Measurements from ENCODE around the gene PSMB7.

Gene PSMB7

DNA sequence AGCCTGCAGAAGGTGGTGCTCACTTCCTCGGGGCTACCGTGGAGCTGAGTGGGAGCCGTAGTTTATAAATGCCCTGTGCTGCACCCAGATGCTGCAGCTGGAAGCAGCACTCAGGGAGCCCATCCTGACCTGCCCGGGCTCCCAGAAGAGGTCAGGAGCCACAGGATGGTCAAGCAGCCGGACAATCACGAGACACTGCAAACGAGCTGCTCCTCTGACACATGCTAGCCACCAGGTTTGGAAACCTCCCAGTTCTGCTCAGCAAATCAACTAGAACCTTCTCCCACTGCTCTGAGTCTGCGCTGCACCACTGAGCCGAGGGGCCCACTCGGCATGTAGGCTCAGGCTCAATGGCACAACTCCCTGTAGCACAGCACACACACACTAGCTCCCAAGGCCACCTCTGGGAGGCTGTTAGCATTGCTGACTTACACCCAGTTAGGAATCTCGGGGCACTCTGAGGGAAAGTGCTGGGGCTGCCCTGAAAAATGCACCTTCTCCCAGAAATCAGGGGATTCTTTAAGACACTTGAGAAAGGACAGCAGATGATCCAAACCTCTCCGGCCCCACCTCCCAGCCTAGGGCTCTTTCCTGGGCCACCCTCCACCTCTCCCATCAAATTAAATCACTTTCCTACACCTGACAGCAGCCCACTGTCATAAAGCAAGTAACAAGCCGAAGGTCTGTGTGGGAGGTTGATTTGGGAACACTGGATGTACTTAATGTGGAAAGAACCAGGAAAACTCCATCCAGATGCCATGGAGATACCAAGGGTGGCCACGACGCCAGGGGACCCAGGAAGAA lies 59.1 kb downstream of the PSMB7 start:
- no peak overlapping the region for H3K4me3 ChIP-seq (ENCODE audit: low read depth, low read length)
- H3K9me3 ChIP-seq = no peaks in the 10 kb centered on the region
- TF ChIP-seq, protein P1, sequence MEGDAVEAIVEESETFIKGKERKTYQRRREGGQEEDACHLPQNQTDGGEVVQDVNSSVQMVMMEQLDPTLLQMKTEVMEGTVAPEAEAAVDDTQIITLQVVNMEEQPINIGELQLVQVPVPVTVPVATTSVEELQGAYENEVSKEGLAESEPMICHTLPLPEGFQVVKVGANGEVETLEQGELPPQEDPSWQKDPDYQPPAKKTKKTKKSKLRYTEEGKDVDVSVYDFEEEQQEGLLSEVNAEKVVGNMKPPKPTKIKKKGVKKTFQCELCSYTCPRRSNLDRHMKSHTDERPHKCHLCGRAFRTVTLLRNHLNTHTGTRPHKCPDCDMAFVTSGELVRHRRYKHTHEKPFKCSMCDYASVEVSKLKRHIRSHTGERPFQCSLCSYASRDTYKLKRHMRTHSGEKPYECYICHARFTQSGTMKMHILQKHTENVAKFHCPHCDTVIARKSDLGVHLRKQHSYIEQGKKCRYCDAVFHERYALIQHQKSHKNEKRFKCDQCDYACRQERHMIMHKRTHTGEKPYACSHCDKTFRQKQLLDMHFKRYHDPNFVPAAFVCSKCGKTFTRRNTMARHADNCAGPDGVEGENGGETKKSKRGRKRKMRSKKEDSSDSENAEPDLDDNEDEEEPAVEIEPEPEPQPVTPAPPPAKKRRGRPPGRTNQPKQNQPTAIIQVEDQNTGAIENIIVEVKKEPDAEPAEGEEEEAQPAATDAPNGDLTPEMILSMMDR (IDR thresholded peaks at IDR 0.05; ENCODE audit: low read depth, low read length) = no peak
- H3K27me3 ChIP-seq = no peaks in the 10 kb centered on the region
- H3K36me3 ChIP-seq = peaks cover 11% of the 10 kb centered on the region; the same call in 1 of the 2 replicates
- no peaks in the 10 kb centered on the region for H3K4me1 ChIP-seq
- DNase-seq = no peak

DNA sequence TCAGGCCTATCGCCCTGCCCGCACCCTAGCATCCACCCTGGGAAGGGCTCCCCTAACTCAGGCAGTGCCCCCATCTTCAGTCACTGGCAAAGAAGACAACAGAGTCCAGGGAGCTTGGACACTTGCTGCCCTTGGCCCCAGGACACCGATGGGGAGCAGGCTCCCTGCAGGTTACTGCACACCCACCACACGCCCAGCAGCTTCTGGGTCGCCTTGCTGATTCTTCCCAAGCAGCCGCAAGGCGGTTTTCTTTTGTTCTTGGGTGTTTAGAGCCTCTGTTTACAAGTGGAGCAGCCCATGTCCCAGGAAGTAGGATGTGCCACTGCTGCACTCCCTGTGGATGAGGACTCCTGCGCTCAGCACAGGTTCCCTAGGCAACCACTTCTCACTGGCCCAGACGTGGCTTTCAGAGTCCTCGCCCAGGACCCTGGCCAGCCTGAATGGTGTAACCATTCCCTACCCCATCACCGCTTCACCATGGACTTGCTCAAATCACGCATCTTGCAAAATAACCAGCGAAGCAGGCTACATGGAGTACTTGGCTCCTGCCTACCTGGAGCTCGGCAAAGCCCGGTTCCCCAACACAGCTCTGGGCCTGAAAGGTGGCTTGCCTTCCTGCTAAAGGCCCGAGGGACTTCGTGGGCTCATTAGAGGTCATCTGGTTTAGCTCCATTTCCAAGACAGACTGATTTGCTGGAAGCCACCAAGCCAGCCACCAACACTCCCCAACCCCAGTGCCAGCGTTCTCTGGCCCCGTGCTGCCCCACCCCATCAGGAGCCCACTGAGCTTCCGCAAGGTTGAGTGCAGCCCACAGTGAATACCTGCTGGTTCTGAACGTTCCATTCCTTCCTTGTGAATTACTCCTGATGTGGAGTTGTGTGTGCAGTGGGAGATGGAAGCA lies 60.0 kb downstream of the PSMB7 start:
- H3K9me3 ChIP-seq = no peaks in the 10 kb centered on the region

DNA sequence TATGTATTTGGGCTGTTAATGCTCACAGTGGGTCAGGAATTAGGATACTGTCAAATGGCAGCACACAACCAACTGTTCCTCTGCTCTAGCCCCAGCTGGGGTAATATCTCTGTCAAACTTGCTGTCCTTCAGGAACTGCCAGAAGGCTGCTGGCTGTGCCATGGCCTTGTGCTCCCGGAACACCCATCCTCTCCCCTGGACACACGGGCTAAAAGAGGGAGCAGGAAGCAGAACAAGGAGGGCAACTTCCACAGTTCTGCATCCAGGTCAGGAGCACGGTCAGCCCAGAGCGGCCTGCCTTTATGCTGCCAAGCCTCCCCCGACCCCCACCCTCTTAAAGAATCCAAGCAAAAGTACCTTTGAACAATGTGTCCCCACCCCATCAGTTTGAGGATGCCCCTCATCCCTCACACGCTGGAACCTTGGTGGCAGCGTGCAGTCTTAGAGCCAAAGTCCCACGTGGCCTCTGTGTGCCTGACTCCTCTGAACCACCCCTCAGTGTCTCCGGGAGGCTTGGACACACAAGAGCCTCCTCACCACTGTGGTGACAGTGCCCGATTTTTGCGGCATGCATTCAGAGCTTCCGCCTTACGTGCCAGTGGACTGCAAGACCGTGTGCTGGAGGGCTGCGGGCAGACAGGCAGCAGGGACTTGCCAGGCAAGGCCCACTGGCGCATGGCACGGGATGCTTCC lies 60.8 kb downstream of the PSMB7 start:
- no peaks in the 10 kb centered on the region for H3K4me1 ChIP-seq
- no peaks in the 10 kb centered on the region for H3K9me3 ChIP-seq
- H3K27me3 ChIP-seq = no peaks in the 10 kb centered on the region
- peaks cover 11% of the 10 kb centered on the region; the same call in 1 of the 2 replicates for H3K36me3 ChIP-seq
- TF ChIP-seq, protein P1 (IDR thresholded peaks at IDR 0.05; ENCODE audit: low read depth, low read length) = no peak
- no peak for DNase-seq
- no peak overlapping the region for H3K4me3 ChIP-seq (ENCODE audit: low read depth, low read length)

More for the DNA sequence above, 60.0 kb downstream of the PSMB7 start:
- H3K27me3 ChIP-seq = no peaks in the 10 kb centered on the region
- DNase-seq = no peak
- peaks cover 11% of the 10 kb centered on the region; the same call in 1 of the 2 replicates for H3K36me3 ChIP-seq
- H3K4me1 ChIP-seq = no peaks in the 10 kb centered on the region
- no peak overlapping the region for H3K4me3 ChIP-seq (ENCODE audit: low read depth, low read length)
- TF ChIP-seq, protein P1 (IDR thresholded peaks at IDR 0.05; ENCODE audit: low read depth, low read length) = no peak

DNA sequence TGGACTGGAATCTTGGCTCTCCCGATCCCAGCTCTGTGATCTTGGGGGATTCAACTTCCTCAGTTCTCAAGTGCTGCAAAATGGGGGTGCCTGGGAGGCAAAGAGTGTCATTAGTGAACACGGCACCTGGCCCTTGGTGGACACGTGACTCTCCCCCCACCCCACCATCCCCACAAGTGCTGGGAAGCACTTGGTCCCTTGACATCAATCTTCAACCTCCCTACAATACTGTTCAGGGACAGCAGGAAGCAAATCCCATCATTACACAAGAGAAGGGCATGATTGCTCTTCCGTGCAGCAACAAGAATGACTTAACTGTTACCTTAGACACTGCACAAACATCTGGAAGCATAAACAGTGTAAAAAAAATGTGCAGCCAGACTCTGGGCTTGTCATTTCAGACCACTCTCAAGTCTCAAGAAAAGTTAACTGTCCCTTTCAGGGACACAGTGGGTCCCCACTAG lies 61.4 kb downstream of the PSMB7 start:
- no peaks in the 10 kb centered on the region for H3K27me3 ChIP-seq
- peaks cover 16% of the 10 kb centered on the region for H3K36me3 ChIP-seq
- no peak overlapping the region for H3K4me3 ChIP-seq (ENCODE audit: low read depth, low read length)
- no peaks in the 10 kb centered on the region for H3K9me3 ChIP-seq
- TF ChIP-seq, protein P1 (IDR thresholded peaks at IDR 0.05; ENCODE audit: low read depth, low read length) = no peak
- H3K4me1 ChIP-seq = no peaks in the 10 kb centered on the region
- DNase-seq = no peak

DNA sequence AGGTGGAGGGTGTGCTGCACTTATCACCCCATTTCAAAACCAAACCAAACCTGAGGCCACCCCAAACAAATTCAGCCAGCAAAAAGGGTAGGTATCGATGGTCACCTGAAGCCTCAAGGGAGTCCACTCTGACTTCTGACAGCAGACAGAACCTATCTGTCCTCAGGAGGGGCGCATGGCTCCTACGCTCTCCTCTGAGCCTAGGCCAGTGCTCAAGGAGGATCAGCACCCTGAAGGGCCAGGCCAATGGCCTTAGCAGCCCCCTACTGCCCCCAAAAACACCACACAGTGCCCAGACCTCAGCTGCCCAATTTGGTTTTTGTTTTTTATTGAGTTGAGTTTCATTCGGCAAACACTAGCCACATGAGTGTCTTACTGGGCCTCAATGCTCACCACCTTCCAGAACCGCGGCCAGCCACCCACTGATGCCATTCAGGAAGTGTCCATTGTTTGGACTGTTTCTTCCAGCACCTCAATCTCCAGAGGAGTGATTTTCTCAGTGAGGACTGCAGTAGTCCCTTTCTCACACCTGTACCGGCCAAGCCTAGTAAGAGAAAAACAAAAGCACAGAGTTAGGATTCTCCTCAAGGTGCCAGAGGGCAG lies 62.0 kb downstream of the PSMB7 start:
- Histone ChIP-seq H3K27me3 (no peaks in the 10 kb centered on the region), H3K9me3 (no peaks in the 10 kb centered on the region), H3K36me3 (peaks cover 16% of the 10 kb centered on the region), H3K4me3 (ENCODE audit: low read depth, low read length) (no peak overlapping the region), H3K4me1 (no peaks in the 10 kb centered on the region)
- DNase-seq = no peak
- TF ChIP-seq, protein P1 (IDR thresholded peaks at IDR 0.05; ENCODE audit: low read depth, low read length) = no peak

All from BE2C (cell line).